GM23338 (cell line): ENCODE results near the gene UBASH3A. TPM values are rescaled to one million over a fixed set of nuclear protein-coding genes. Genes with fewer than 3 reads are reported as not detected.

Experiments used
- ATAC-seq: fragments of 200-7000 bp; cut with Tn5 transposase; 3 replicates; pipeline ENCODE4 v1.9.1; 2020
- DNase-seq: peaks from one replicate; pipeline ENCODE4 v3.0.0-alpha.2; 2015; ENCODE audit warnings: low spot score
- H2AFZ ChIP-seq: fragments of 200-600 bp; sonication (generic); 2 replicates; pipeline ENCODE4 v1.8.0; 2016; ENCODE audit warnings: antibody characterized with exemption, mild to moderate bottlenecking, moderate library complexity
- H3F3A ChIP-seq: fragments of 200-600 bp; sonication (generic); replicated peaks from 2 replicates; pipeline ENCODE4 v1.8.0; 2017; ENCODE audit warnings: antibody characterized with exemption, mixed run types, low read depth
- H3K27ac ChIP-seq: fragments of 200-600 bp; sonication (generic); 2 replicates; pipeline ENCODE4 v1.6.1; 2016; ENCODE audit warnings: low read depth
- H3K27me3 ChIP-seq: fragments of 200-600 bp; sonication (generic); 2 replicates; pipeline ENCODE4 v1.8.0; 2016; ENCODE audit warnings: mild to moderate bottlenecking, mixed run types, moderate library complexity; ENCODE audit not compliant: insufficient read depth
- H3K36me3 ChIP-seq: fragments of 200-600 bp; sonication (generic); 2 replicates; pipeline ENCODE4 v1.8.0; 2016; ENCODE audit warnings: mild to moderate bottlenecking; ENCODE audit not compliant: insufficient read depth
- H3K4me1 ChIP-seq: fragments of 200-600 bp; sonication (generic); 2 replicates; pipeline ENCODE4 v1.8.0; 2016; ENCODE audit warnings: mild to moderate bottlenecking, moderate library complexity; ENCODE audit not compliant: insufficient read depth
- H3K4me2 ChIP-seq: fragments of 200-600 bp; sonication (generic); 2 replicates; pipeline ENCODE4 v1.7.1; 2017; ENCODE audit warnings: mixed run types
- H3K4me3 ChIP-seq: fragments of 200-600 bp; sonication (generic); 2 replicates; pipeline ENCODE4 v1.6.1; 2016; ENCODE audit warnings: mixed run types
- H3K79me2 ChIP-seq: fragments of 200-600 bp; sonication (generic); replicated peaks from 2 replicates; pipeline ENCODE4 v1.8.0; 2017; ENCODE audit warnings: mild to moderate bottlenecking; ENCODE audit not compliant: insufficient read depth
- H3K9me2 ChIP-seq: fragments of 200-600 bp; sonication (generic); 2 replicates; pipeline ENCODE4 v1.8.0; 2017; ENCODE audit not compliant: insufficient read depth
- H4K20me1 ChIP-seq: fragments of 200-600 bp; sonication (generic); replicated peaks from 2 replicates; pipeline ENCODE4 v1.8.0; 2017; ENCODE audit warnings: mild to moderate bottlenecking; ENCODE audit not compliant: insufficient read depth
- H3K27ac Mint-ChIP-seq: 2 replicates; pipeline ENCODE4 v1.8.0; 2020; ENCODE audit warnings: inconsistent platforms, mild to moderate bottlenecking, moderate library complexity, mixed read lengths
- H3K27me3 Mint-ChIP-seq: 3 replicates; pipeline ENCODE4 v1.8.0; 2022; ENCODE audit warnings: low read depth, mild to moderate bottlenecking, moderate library complexity, mixed read lengths, inconsistent platforms; ENCODE audit not compliant: insufficient read depth, poor library complexity
- H3K36me3 Mint-ChIP-seq: 3 replicates; pipeline ENCODE4 v1.8.0; 2021; ENCODE audit warnings: low read depth, mild to moderate bottlenecking, inconsistent platforms, moderate library complexity, mixed read lengths
- H3K4me1 Mint-ChIP-seq: 3 replicates; pipeline ENCODE4 v1.8.0; 2020; ENCODE audit warnings: mild to moderate bottlenecking, inconsistent platforms, mixed read lengths
- H3K4me3 Mint-ChIP-seq: 3 replicates; pipeline ENCODE4 v1.8.0; 2021; ENCODE audit warnings: moderate library complexity, mild to moderate bottlenecking, inconsistent platforms, mixed read lengths
- H3K9me3 Mint-ChIP-seq: 3 replicates; pipeline ENCODE4 v1.8.0; 2020; ENCODE audit warnings: moderate library complexity, mild to moderate bottlenecking, inconsistent platforms, mixed read lengths
- CREB1 ChIP-seq: fragments of 250-450 bp; sonication (Bioruptor Pico); IDR thresholded peaks from 2 replicates; pipeline ENCODE4 v1.5.0; 2020; ENCODE audit warnings: low read depth, mild to moderate bottlenecking, moderate library complexity
- EZH2 ChIP-seq: fragments of 200-600 bp; sonication (generic); IDR thresholded peaks from one replicate; pipeline ENCODE4 v1.8.0; 2017; ENCODE audit warnings: antibody characterized with exemption, mild to moderate bottlenecking, low read depth; ENCODE audit not compliant: unreplicated experiment
- EZH2phosphoT487 ChIP-seq: fragments of 200-600 bp; sonication (generic); IDR thresholded peaks from one replicate; pipeline ENCODE4 v1.8.1; 2018; ENCODE audit warnings: antibody characterized with exemption; ENCODE audit not compliant: unreplicated experiment
- JUNB ChIP-seq: IDR thresholded peaks from one replicate; pipeline ENCODE4 v1.6.1; 2016; ENCODE audit warnings: antibody characterized with exemption; ENCODE audit not compliant: unreplicated experiment
- POLR2AphosphoS5 ChIP-seq: IDR thresholded peaks from 2 replicates; pipeline ENCODE4 v1.6.1; 2016; ENCODE audit warnings: antibody characterized with exemption, low read depth
- STAT1 ChIP-seq: IDR thresholded peaks from one replicate; pipeline ENCODE4 v1.6.1; 2016; ENCODE audit warnings: antibody characterized with exemption; ENCODE audit not compliant: unreplicated experiment
- ZNF114 ChIP-seq: fragments of 250-450 bp; sonication (Bioruptor Pico); IDR thresholded peaks from 2 replicates; pipeline ENCODE4 v1.5.0; 2020; ENCODE audit warnings: mild to moderate bottlenecking, moderate library complexity
- ZNF331 ChIP-seq: fragments of 250-450 bp; sonication (Bioruptor Pico); IDR thresholded peaks from 2 replicates; pipeline ENCODE4 v1.5.0; 2020; ENCODE audit warnings: low read depth, mild to moderate bottlenecking, moderate library complexity
- polyA plus RNA-seq: library from polyadenylated mRNA; unstranded; fragments of >200 nt; fragmentation: Nextera tagmentation; extraction: Ambion mirVana; gene quantifications from 2 replicates; pipeline ENCODE4 v1.2.1, GENCODE V29; 2016
- total RNA-seq: library from RNA; depleted of rRNA; stranded (reverse); fragments of >200 nt; shearing (Covaris generic); gene quantifications from 2 replicates; pipeline ENCODE4 v1.2.3, GENCODE V29; 2014
- TF ChIP-seq, protein P1 (sequence below): IDR thresholded peaks from 2 replicates; pipeline ENCODE4 v1.6.1; 2016; ENCODE audit warnings: antibody characterized with exemption
- TF ChIP-seq, protein P2 (sequence below): IDR thresholded peaks from one replicate; pipeline ENCODE4 v1.6.1; 2018; ENCODE audit warnings: antibody characterized with exemption; ENCODE audit not compliant: unreplicated experiment

Gene UBASH3A
- total and polyA plus RNA-seq, 2 experiments from 2014 or later = not detected

DNA sequence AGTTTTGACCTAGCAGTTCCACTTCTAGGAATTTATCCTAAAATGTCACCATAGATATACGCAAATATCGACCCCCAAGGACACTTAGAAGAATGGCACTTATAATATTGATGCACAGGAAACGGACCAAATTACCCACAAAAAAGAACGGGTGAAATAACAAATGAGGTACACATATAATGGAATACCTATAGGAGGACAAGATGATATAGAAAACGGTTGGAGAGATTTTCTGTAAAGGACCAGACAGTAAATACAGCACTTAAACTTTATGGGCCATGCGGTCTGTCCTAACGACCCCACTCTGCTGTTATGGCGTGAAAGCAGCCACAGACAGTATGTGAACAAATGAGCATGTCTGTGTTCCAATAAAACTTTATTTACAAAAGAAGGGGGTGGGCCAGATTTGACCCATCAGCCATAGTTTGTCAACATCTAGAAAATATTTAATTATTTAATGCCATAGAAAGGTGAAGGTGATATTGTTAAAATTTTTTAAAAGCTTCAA lies 10.2 kb upstream of the UBASH3A start (continued):
- TF ChIP-seq STAT1 (no peak), EZH2 (no peak)

DNA sequence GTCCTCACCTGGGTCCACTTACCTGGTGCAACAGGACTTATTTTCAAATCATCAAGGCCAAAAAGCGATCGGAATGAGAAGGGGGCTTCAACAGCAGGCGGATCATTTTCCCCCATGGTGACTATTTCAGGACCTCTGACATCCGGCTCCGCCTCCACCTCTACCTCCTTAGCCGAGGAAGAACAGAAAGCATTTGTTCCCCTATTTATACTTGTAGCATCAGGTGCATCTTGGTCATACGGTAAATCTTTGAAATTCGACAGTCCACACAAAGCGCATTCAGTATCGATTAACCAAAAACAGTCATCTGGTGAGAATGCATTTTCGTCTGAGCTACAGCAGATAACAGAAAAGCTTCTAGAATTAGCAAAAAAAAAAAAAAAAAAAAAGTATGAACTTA lies 8.4 kb upstream of the UBASH3A start:
- H3F3A ChIP-seq = no peaks in the 10 kb centered on the region
- no peak overlapping the region for H3K4me3 ChIP-seq
- no peaks in the 10 kb centered on the region for H3K4me1 ChIP-seq
- no peak for DNase-seq
- H3K36me3 Mint-ChIP-seq = no peaks in the 10 kb centered on the region
- H2AFZ ChIP-seq = no peak overlapping the region
- H3K27me3 Mint-ChIP-seq = peaks cover 5% of the 10 kb centered on the region
- H3K36me3 ChIP-seq = no peaks in the 10 kb centered on the region
- no peak overlapping the region for H3K4me2 ChIP-seq
- no peak overlapping the region for H3K27ac Mint-ChIP-seq
- no peak overlapping the region for H3K27ac ChIP-seq
- H3K4me3 Mint-ChIP-seq = no peak overlapping the region
- ATAC-seq = no peak
- 0 out of 2 replicates have a peak, but pooled peaks cover under 1% of the 10 kb centered on the region for H3K9me2 ChIP-seq
- no peaks in the 10 kb centered on the region for H3K27me3 ChIP-seq
- no peaks in the 10 kb centered on the region for H4K20me1 ChIP-seq
- no peaks in the 10 kb centered on the region for H3K79me2 ChIP-seq
- H3K4me1 Mint-ChIP-seq = peaks cover 3% of the 10 kb centered on the region; the same call in 1 of the 3 replicates
- TF ChIP-seq POLR2AphosphoS5 (no peak), EZH2 (no peak), CREB1 (CRISPR knock-in tag) (no peak), EZH2phosphoT487 (no peak), STAT1 (no peak), JUNB (no peak), ZNF114 (CRISPR knock-in tag) (no peak)
- H3K9me3 Mint-ChIP-seq = no peaks in the 10 kb centered on the region; the same call in 2 of the 3 replicates

DNA sequence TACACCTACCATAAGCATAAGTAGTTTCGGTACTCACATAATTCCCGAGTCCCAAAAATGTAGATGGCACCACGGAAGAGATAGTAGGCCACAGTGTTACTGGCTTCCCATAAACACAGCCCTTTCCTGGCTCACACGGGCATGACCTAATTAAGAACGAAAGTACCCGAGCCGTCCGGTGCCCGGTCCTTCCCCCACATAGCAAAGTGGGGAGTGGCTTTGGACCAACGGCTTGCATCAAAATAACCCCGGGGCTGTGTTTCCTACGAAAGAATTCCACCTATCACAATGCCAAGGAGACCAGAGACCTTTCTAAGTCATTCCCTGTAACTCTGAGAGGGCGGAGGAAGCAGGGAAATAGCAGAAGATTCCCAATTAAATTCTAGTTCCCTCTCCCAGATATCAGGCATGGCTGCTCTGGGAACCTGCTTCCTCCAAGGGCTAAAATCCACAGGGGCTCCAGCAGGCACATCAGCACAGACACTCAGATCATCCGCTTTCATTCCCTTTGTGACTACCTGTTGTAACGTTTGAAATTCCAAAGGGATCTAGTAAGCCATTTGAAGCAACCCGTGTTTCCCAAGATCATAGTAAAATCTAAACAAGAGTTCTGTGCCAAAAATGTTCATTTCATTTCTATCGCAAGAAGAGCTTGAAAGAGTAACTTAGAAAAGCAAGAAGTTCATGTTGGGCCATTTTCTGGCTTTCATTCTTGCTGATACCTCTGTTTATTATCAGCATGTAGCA lies 7.6 kb upstream of the UBASH3A start, which contains the start of gene TMPRSS3:
TMPRSS3 (minus strand) TSS at position 148 of the 747 bp plus-strand sequence. CDS start 635 bp downstream, outside the sequence.
- Histone ChIP-seq H3K4me1 (no peaks in the 10 kb centered on the region), H2AFZ (no peak within 1 kb of the TSS), H3K4me3 (no peak within 1 kb of the TSS), H3K36me3 (no peaks in the 10 kb centered on the region), H3F3A (no peaks in the 10 kb centered on the region), H3K9me2 (0 out of 2 replicates have a peak, but pooled peaks cover 3% of the 10 kb centered on the region), H3K4me2 (no peak within 1 kb of the TSS), H3K27me3 (no peaks in the 10 kb centered on the region), H3K27ac (no peak within 1 kb of the TSS), H3K79me2 (no peaks in the 10 kb centered on the region), H4K20me1 (no peaks in the 10 kb centered on the region)
- ATAC-seq (no peak), DNase-seq (no peak)
- peaks cover 5% of the 10 kb centered on the region for H3K27me3 Mint-ChIP-seq
- H3K9me3 Mint-ChIP-seq = no peaks in the 10 kb centered on the region; the same call in 2 of the 3 replicates
- TF ChIP-seq POLR2AphosphoS5 = no peak
- TF ChIP-seq, protein P1, sequence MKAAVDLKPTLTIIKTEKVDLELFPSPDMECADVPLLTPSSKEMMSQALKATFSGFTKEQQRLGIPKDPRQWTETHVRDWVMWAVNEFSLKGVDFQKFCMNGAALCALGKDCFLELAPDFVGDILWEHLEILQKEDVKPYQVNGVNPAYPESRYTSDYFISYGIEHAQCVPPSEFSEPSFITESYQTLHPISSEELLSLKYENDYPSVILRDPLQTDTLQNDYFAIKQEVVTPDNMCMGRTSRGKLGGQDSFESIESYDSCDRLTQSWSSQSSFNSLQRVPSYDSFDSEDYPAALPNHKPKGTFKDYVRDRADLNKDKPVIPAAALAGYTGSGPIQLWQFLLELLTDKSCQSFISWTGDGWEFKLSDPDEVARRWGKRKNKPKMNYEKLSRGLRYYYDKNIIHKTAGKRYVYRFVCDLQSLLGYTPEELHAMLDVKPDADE = no peak
- TF ChIP-seq, protein P2, sequence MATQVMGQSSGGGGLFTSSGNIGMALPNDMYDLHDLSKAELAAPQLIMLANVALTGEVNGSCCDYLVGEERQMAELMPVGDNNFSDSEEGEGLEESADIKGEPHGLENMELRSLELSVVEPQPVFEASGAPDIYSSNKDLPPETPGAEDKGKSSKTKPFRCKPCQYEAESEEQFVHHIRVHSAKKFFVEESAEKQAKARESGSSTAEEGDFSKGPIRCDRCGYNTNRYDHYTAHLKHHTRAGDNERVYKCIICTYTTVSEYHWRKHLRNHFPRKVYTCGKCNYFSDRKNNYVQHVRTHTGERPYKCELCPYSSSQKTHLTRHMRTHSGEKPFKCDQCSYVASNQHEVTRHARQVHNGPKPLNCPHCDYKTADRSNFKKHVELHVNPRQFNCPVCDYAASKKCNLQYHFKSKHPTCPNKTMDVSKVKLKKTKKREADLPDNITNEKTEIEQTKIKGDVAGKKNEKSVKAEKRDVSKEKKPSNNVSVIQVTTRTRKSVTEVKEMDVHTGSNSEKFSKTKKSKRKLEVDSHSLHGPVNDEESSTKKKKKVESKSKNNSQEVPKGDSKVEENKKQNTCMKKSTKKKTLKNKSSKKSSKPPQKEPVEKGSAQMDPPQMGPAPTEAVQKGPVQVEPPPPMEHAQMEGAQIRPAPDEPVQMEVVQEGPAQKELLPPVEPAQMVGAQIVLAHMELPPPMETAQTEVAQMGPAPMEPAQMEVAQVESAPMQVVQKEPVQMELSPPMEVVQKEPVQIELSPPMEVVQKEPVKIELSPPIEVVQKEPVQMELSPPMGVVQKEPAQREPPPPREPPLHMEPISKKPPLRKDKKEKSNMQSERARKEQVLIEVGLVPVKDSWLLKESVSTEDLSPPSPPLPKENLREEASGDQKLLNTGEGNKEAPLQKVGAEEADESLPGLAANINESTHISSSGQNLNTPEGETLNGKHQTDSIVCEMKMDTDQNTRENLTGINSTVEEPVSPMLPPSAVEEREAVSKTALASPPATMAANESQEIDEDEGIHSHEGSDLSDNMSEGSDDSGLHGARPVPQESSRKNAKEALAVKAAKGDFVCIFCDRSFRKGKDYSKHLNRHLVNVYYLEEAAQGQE = no peak
- TF ChIP-seq ZNF331 (CRISPR knock-in tag) = no peak
- no peak for TF ChIP-seq EZH2phosphoT487
- H3K4me1 Mint-ChIP-seq = peaks cover 3% of the 10 kb centered on the region; the same call in 1 of the 3 replicates
- no peaks in the 10 kb centered on the region for H3K36me3 Mint-ChIP-seq
- H3K27ac Mint-ChIP-seq = no peak within 1 kb of the TSS
- H3K4me3 Mint-ChIP-seq = no peak within 1 kb of the TSS
